ENCODE results near the gene UBL4B. TPM values are rescaled to one million over a fixed set of nuclear protein-coding genes. Genes with fewer than 3 reads are reported as not detected.
A peak's percentile ranks its signal among the peaks of the same experiment; 100 is the strongest.

The UBL4B gene
- total RNA-seq, 2 experiments from 2014 or later = not detected

DNA sequence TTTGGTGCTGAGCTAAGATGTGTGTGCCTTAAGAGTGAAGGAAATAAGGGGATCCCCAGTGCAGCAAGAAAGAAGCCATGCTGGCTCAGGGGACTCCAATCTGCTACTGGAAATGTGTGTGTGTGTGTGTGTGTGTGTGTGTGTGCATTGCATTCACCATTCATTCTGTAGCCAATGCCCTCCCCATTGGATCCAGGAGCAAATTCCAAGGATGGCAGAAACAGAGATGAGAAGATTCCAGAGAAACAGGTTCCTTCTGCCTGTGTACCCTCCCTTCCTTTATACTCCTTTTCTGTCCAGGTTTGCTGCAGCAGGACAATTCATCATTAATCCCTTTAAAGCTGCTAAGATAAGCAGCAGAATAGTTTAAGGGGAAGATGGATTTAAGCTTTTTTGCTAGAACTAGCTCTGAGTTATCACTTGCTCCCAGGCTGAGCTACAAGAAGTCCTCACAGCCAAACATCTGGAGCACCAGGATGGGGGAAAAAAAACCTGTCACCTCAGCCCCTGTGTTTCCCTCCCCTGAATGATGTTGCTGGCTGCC, 41.2 kb downstream of the UBL4B start:
- POLR2A ChIA-PET = no interaction called here
- Mint-ChIP-seq H3K27ac (no peak overlapping the region), H3K27me3 (peaks cover 39% of the 10 kb centered on the region), H3K4me3 (no peak overlapping the region), H3K9me3 (no peaks in the 10 kb centered on the region), H3K36me3 (ENCODE audit: low read depth) (no peaks in the 10 kb centered on the region), H3K4me1 (peaks cover 3% of the 10 kb centered on the region)
- no peak for DNase-seq
- CTCF ChIA-PET = interaction anchor here (0.7 to 1.0 kb wide), 2 partner anchors 10 to 46 kb away, joined by 3 read pairs; no protein-coding TSS in a partner anchor

DNA sequence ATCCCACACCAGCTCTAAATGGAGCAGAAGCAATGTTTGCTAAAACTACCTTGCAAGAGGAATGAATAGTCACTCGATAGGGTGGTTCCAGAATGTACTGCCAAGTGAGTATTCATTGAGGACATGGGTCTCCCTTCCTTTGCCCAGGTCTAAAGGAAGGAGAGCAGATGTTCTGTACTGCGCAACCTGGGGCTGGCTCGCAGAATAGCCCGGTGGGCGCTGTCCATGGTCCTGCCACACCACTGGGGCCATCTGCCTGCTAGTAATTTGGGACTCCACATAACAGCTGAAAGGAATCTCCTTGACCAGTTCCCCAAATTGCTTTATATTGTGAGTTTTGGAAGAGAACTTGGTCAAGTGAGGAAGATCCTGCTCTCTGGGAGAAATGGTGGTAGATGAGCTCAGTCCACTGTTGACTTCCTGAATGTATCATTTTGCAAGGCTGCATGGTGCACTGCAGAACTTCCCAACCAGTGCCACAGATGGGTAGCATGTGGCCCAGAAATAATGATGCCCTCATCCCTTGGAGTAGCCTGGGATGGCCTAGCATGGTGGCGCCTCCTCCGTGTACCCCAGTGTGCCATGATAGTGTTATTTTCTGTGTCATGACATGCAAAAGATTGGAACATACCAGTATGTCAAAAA, 43.8 kb downstream of the UBL4B start:
- Mint-ChIP-seq H3K27me3 (peaks cover 42% of the 10 kb centered on the region), H3K4me1 (no peaks in the 10 kb centered on the region), H3K36me3 (ENCODE audit: low read depth) (no peaks in the 10 kb centered on the region), H3K27ac (no peak overlapping the region), H3K9me3 (no peaks in the 10 kb centered on the region), H3K4me3 (no peak overlapping the region)
- ChIA-PET CTCF (no interaction called here), POLR2A (no interaction called here)
- peak; percentile 60 for DNase-seq

DNA sequence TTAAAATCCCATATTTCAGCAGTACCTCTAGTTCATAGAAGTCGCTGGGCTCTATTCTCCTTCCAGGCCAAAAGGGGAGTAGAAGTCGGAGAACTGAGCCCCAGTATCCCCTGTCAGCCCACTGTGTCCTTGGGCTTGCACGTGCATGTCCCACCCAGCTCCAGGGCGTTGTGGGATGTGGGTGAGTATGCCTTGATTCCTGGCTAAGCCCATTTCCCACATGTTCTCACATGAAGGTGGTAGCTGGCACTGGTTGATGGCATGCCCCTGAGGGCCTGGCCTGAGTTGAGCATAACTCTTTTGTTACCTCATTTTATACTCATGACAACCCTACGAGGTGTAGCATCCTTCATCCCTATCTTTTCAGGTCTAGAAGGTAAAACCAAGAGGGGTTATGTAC, 46.0 kb downstream of the UBL4B start:
- H3K27me3 Mint-ChIP-seq = peaks cover 22% of the 10 kb centered on the region
- no peak overlapping the region for H3K27ac Mint-ChIP-seq
- no peak overlapping the region for H3K4me3 Mint-ChIP-seq
- DNase-seq = no peak
- H3K9me3 Mint-ChIP-seq = no peaks in the 10 kb centered on the region
- ChIA-PET CTCF (no interaction called here), POLR2A (no interaction called here)
- no peaks in the 10 kb centered on the region for H3K4me1 Mint-ChIP-seq
- no peaks in the 10 kb centered on the region for H3K36me3 Mint-ChIP-seq (ENCODE audit: low read depth)

DNA sequence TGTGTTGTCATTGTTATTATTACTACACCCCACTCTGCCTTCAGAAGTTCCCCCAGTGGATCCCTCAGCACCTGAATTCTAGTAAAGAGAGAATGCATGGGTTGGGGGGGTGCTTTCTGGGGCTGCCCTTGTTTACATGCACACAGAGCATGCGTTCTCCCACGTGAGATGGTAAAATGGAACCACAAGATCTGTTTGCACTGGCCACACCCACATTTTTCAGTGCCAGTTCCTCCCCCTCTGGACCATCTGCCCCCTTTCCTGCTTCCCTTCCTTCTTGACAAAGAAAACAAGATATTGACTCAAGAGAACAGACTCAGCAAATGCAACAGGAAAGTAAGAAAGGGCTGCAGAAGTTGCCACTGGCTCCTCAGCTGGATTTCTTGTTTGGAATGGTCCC, 46.9 kb downstream of the UBL4B start:
- peaks cover 14% of the 10 kb centered on the region for H3K27me3 Mint-ChIP-seq
- no peak overlapping the region for H3K27ac Mint-ChIP-seq
- H3K4me1 Mint-ChIP-seq = no peaks in the 10 kb centered on the region
- CTCF ChIA-PET = no interaction called here
- POLR2A ChIA-PET = no interaction called here
- no peak overlapping the region for H3K4me3 Mint-ChIP-seq
- no peaks in the 10 kb centered on the region for H3K9me3 Mint-ChIP-seq
- no peak for DNase-seq
- H3K36me3 Mint-ChIP-seq (ENCODE audit: low read depth) = no peaks in the 10 kb centered on the region

DNA sequence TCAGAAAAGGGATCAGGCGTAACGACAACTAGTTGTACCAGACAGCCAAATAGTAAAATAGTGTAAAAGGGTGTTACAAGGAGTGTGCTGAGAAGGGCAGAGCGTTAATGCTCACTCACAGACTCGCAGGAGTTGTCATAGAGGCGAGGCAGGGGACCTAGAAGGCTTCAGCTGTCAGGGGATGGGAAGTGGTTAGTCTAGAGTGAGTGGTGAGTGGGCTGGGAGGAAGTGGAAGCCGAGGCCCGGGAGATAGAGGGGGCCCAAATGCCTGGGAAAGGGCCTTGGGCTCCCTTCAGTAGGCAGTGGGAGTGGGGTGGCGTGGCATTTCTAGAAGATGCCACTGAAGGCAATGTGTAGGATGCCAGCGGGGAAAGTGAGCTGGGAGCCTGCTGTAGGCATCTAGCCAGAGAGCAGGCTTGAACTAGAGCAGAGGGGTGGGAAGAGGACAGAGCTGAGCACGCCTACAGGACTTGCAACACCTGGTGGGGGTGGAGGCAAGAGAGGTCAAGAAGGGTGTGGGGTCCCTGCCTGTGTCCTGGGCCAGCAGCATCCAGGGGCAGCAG, 48.4 kb downstream of the UBL4B start:
- POLR2A ChIA-PET = no interaction called here
- DNase-seq = no peak
- Mint-ChIP-seq H3K9me3 (no peaks in the 10 kb centered on the region), H3K4me3 (no peak overlapping the region), H3K36me3 (ENCODE audit: low read depth) (no peaks in the 10 kb centered on the region), H3K4me1 (no peaks in the 10 kb centered on the region), H3K27ac (no peak overlapping the region), H3K27me3 (peaks cover 10% of the 10 kb centered on the region)
- CTCF ChIA-PET = no interaction called here

DNA sequence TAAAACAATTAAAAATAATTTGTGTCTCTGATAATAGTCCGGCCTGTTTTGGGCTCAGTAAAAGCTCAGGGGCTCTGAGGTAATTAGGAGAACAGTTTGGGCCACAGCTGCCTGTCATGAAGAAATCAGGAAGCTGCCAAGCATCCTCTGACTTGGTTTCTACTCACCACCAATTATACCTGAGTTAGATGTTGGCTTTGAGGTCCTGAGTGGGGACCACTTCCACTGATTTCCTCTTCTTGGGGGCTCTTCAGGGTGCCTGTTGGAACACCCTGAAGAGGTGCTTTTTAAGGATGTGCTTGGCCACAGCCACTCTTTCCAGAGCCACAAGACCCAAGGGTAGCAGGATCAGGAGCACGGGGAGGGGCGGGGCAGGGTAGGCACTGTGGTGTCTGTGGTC, 48.9 kb downstream of the UBL4B start:
- ChIA-PET POLR2A (no interaction called here), CTCF (no interaction called here)
- no peak for DNase-seq
- no peak overlapping the region for H3K27ac Mint-ChIP-seq
- no peaks in the 10 kb centered on the region for H3K36me3 Mint-ChIP-seq (ENCODE audit: low read depth)
- H3K27me3 Mint-ChIP-seq = peaks cover 10% of the 10 kb centered on the region
- H3K9me3 Mint-ChIP-seq = no peaks in the 10 kb centered on the region
- no peak overlapping the region for H3K4me3 Mint-ChIP-seq
- no peaks in the 10 kb centered on the region for H3K4me1 Mint-ChIP-seq

DNA sequence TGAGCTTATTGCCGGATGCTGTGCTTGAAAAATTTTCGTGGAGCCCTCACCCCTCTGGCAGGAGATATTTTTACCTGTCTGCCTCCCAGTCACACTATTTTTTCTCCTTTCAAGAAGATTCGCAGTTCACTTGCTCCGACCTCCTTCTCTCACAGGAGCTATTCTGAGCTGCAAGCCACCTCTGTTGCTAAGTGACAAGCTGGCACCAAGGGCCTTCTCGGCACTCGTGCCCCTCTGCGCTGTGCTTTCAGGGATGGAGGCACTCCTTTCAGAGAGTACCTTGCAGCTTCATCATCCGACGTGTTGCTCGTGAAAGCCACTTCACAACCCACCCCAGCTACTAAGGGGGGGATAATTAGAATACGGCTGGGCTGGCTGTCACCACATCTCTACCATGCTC, 49.6 kb downstream of the UBL4B start:
- ChIA-PET POLR2A (no interaction called here), CTCF (interaction anchor here (0.6 to 1.6 kb wide), 2 partner anchors 11 to 85 kb away, joined by 3 to 4 read pairs; no protein-coding TSS in a partner anchor)
- no peak overlapping the region for H3K4me3 Mint-ChIP-seq
- H3K27ac Mint-ChIP-seq = no peak overlapping the region
- no peaks in the 10 kb centered on the region for H3K9me3 Mint-ChIP-seq
- H3K36me3 Mint-ChIP-seq (ENCODE audit: low read depth) = no peaks in the 10 kb centered on the region
- no peaks in the 10 kb centered on the region for H3K4me1 Mint-ChIP-seq
- H3K27me3 Mint-ChIP-seq = peaks cover 5% of the 10 kb centered on the region
- DNase-seq = no peak

Other genes with a start within 250 kb of the UBL4B start
- gene CSF1, start 201.6 kb upstream of the UBL4B start, total RNA-seq = 10 to 100 TPM; 39.5 to 42.4 TPM
- gene AHCYL1, start 127.7 kb upstream of the UBL4B start, total RNA-seq = 10 to 100 TPM; 50.4 to 50.9 TPM
- 10 to 100 TPM; 33.4 to 35.9 TPM for gene STRIP1, start 77.8 kb upstream of the UBL4B start, total RNA-seq
- gene ALX3, start 41.8 kb upstream of the UBL4B start, total RNA-seq = not detected
- gene SLC6A17, start 38.1 kb downstream of the UBL4B start, total RNA-seq = not detected
- gene KCNC4, start 97.9 kb downstream of the UBL4B start, total RNA-seq = 1 to 10 TPM; 7.1 to 8.2 TPM
- gene RBM15, start 226.9 kb downstream of the UBL4B start, total RNA-seq = 10 to 100 TPM; 69.9 to 71.2 TPM

Measured in activated CD4-positive, alpha-beta T cell treated with anti-CD3 and anti-CD28 coated beads, Interleukin-2, amount 10 ng/mL, durations not matched to agents 7 days and 5 days (primary cell).